ENCODE data around the gene MYH7.
"Not testable (repeated sequence)": the region's sequence is repeated elsewhere in the genome, so short reads cannot be mapped to it uniquely, and the experiment has no call there.

MYH7 gene

GRCh38 chr14:23399591-23399990, 35.9 kb downstream of the MYH7 start:
- Histone ChIP-seq H3K27ac (ENCODE audit: insufficient read depth, low read depth, low read length, poor library complexity, severe bottlenecking) (no peak overlapping the region), H3K36me3 (ENCODE audit: control insufficient read depth, insufficient read depth, low read length) (no peaks in the 10 kb centered on the region), H3K27me3 (ENCODE audit: control insufficient read depth, insufficient read depth, low read length, poor library complexity, severe bottlenecking) (no peaks in the 10 kb centered on the region), H3K4me3 (ENCODE audit: insufficient read depth, low read depth, low read length) (no peak overlapping the region), H3K4me1 (ENCODE audit: control insufficient read depth, insufficient read depth, low read length) (no peaks in the 10 kb centered on the region), H3K9me3 (ENCODE audit: control insufficient read depth, low read length) (no peaks in the 10 kb centered on the region)
- 89 to 93% methylated on average over 6 of the region's 6 CpGs for WGBS, 2 experiments

- no peak overlapping the region for H3K4me3 ChIP-seq (ENCODE audit: insufficient read depth, low read depth, low read length)
- H3K27me3 ChIP-seq (ENCODE audit: control insufficient read depth, insufficient read depth, low read length, poor library complexity, severe bottlenecking): no peaks in the 10 kb centered on the region
- no peaks in the 10 kb centered on the region for H3K36me3 ChIP-seq (ENCODE audit: control insufficient read depth, insufficient read depth, low read length)
- no peaks in the 10 kb centered on the region for H3K4me1 ChIP-seq (ENCODE audit: control insufficient read depth, insufficient read depth, low read length)
- H3K27ac ChIP-seq (ENCODE audit: insufficient read depth, low read depth, low read length, poor library complexity, severe bottlenecking): no peak overlapping the region
- WGBS, 2 experiments: 91 to 92% methylated on average over 3 of the region's 3 CpGs
- H3K9me3 ChIP-seq (ENCODE audit: control insufficient read depth, low read length): no peaks in the 10 kb centered on the region
These were observed 36.3 kb downstream of the MYH7 start for GRCh38 chr14:23399136-23399535.

GRCh38 chr14:23398348-23398747, 37.1 kb downstream of the MYH7 start:
- Histone ChIP-seq H3K9me3 (ENCODE audit: control insufficient read depth, low read length) (no peaks in the 10 kb centered on the region), H3K27me3 (ENCODE audit: control insufficient read depth, insufficient read depth, low read length, poor library complexity, severe bottlenecking) (no peaks in the 10 kb centered on the region), H3K27ac (ENCODE audit: insufficient read depth, low read depth, low read length, poor library complexity, severe bottlenecking) (no peak overlapping the region), H3K4me3 (ENCODE audit: insufficient read depth, low read depth, low read length) (no peak overlapping the region), H3K36me3 (ENCODE audit: control insufficient read depth, insufficient read depth, low read length) (no peaks in the 10 kb centered on the region), H3K4me1 (ENCODE audit: control insufficient read depth, insufficient read depth, low read length) (no peaks in the 10 kb centered on the region)
- WGBS, 2 experiments: 91 to 95% methylated on average over 4 of the region's 4 CpGs

- Histone ChIP-seq H3K9me3 (ENCODE audit: control insufficient read depth, low read length) (no peaks in the 10 kb centered on the region), H3K27me3 (ENCODE audit: control insufficient read depth, insufficient read depth, low read length, poor library complexity, severe bottlenecking) (no peaks in the 10 kb centered on the region), H3K4me1 (ENCODE audit: control insufficient read depth, insufficient read depth, low read length) (no peaks in the 10 kb centered on the region), H3K27ac (ENCODE audit: insufficient read depth, low read depth, low read length, poor library complexity, severe bottlenecking) (no peak overlapping the region), H3K36me3 (ENCODE audit: control insufficient read depth, insufficient read depth, low read length) (no peaks in the 10 kb centered on the region), H3K4me3 (ENCODE audit: insufficient read depth, low read depth, low read length) (no peak overlapping the region)
- 92 to 94% methylated on average over 10 of the region's 10 CpGs for whole genome bisulfite sequencing, 2 experiments
These were observed 38.6 kb downstream of the MYH7 start for GRCh38 chr14:23396781-23397407.

GRCh38 chr14:23396126-23396525, 39.3 kb downstream of the MYH7 start:
- H3K27me3 ChIP-seq (ENCODE audit: control insufficient read depth, insufficient read depth, low read length, poor library complexity, severe bottlenecking): no peaks in the 10 kb centered on the region
- WGBS, 2 experiments: 93% methylated on average over 10 of the region's 10 CpGs
- no peaks in the 10 kb centered on the region for H3K9me3 ChIP-seq (ENCODE audit: control insufficient read depth, low read length)
- H3K4me3 ChIP-seq (ENCODE audit: insufficient read depth, low read depth, low read length): no peak overlapping the region
- H3K4me1 ChIP-seq (ENCODE audit: control insufficient read depth, insufficient read depth, low read length): no peaks in the 10 kb centered on the region
- no peak overlapping the region for H3K27ac ChIP-seq (ENCODE audit: insufficient read depth, low read depth, low read length, poor library complexity, severe bottlenecking)
- H3K36me3 ChIP-seq (ENCODE audit: control insufficient read depth, insufficient read depth, low read length): no peaks in the 10 kb centered on the region

GRCh38 chr14:23392613-23393012, 42.8 kb downstream of the MYH7 start:
- H3K36me3 ChIP-seq (ENCODE audit: control insufficient read depth, insufficient read depth, low read length): no peaks in the 10 kb centered on the region
- no peaks in the 10 kb centered on the region for H3K9me3 ChIP-seq (ENCODE audit: control insufficient read depth, low read length)
- no peaks in the 10 kb centered on the region for H3K4me1 ChIP-seq (ENCODE audit: control insufficient read depth, insufficient read depth, low read length)
- 87 to 91% methylated on average over 7 of the region's 7 CpGs for WGBS, 2 experiments
- H3K27me3 ChIP-seq (ENCODE audit: control insufficient read depth, insufficient read depth, low read length, poor library complexity, severe bottlenecking): no peaks in the 10 kb centered on the region
- H3K4me3 ChIP-seq (ENCODE audit: insufficient read depth, low read depth, low read length): no peak overlapping the region
- no peak overlapping the region for H3K27ac ChIP-seq (ENCODE audit: insufficient read depth, low read depth, low read length, poor library complexity, severe bottlenecking)

GRCh38 chr14:23389871-23390270, 45.6 kb downstream of the MYH7 start:
- H3K9me3 ChIP-seq (ENCODE audit: control insufficient read depth, low read length); H3K27me3 ChIP-seq (ENCODE audit: control insufficient read depth, insufficient read depth, low read length, poor library complexity, severe bottlenecking); H3K27ac ChIP-seq (ENCODE audit: insufficient read depth, low read depth, low read length, poor library complexity, severe bottlenecking); H3K4me1 ChIP-seq (ENCODE audit: control insufficient read depth, insufficient read depth, low read length); H3K36me3 ChIP-seq (ENCODE audit: control insufficient read depth, insufficient read depth, low read length); H3K4me3 ChIP-seq (ENCODE audit: insufficient read depth, low read depth, low read length): not testable (repeated sequence)
- 90 to 94% methylated on average over 3 of the region's 19 CpGs for WGBS, 2 experiments

GRCh38 chr14:23389396-23389795, 46.1 kb downstream of the MYH7 start:
- Histone ChIP-seq H3K4me1 (ENCODE audit: control insufficient read depth, insufficient read depth, low read length) (no peaks in the 10 kb centered on the region), H3K4me3 (ENCODE audit: insufficient read depth, low read depth, low read length) (no peak overlapping the region), H3K36me3 (ENCODE audit: control insufficient read depth, insufficient read depth, low read length) (no peaks in the 10 kb centered on the region), H3K27ac (ENCODE audit: insufficient read depth, low read depth, low read length, poor library complexity, severe bottlenecking) (no peak overlapping the region), H3K27me3 (ENCODE audit: control insufficient read depth, insufficient read depth, low read length, poor library complexity, severe bottlenecking) (no peaks in the 10 kb centered on the region), H3K9me3 (ENCODE audit: control insufficient read depth, low read length) (no peaks in the 10 kb centered on the region)
- WGBS, 2 experiments: 91% methylated on average over 12 of the region's 12 CpGs

- no peaks in the 10 kb centered on the region for H3K9me3 ChIP-seq (ENCODE audit: control insufficient read depth, low read length)
- H3K36me3 ChIP-seq (ENCODE audit: control insufficient read depth, insufficient read depth, low read length): no peaks in the 10 kb centered on the region
- H3K27me3 ChIP-seq (ENCODE audit: control insufficient read depth, insufficient read depth, low read length, poor library complexity, severe bottlenecking): no peaks in the 10 kb centered on the region
- H3K4me1 ChIP-seq (ENCODE audit: control insufficient read depth, insufficient read depth, low read length): no peaks in the 10 kb centered on the region
- H3K27ac ChIP-seq (ENCODE audit: insufficient read depth, low read depth, low read length, poor library complexity, severe bottlenecking): no peak overlapping the region
- 83 to 86% methylated on average over 8 of the region's 8 CpGs for WGBS, 2 experiments
- H3K4me3 ChIP-seq (ENCODE audit: insufficient read depth, low read depth, low read length): no peak overlapping the region
These were observed 46.5 kb downstream of the MYH7 start for GRCh38 chr14:23388996-23389395.

- H3K4me1 ChIP-seq (ENCODE audit: control insufficient read depth, insufficient read depth, low read length): no peaks in the 10 kb centered on the region
- WGBS, 2 experiments: 94 to 95% methylated on average over 26 of the region's 26 CpGs
- no peaks in the 10 kb centered on the region for H3K27me3 ChIP-seq (ENCODE audit: control insufficient read depth, insufficient read depth, low read length, poor library complexity, severe bottlenecking)
- no peaks in the 10 kb centered on the region for H3K9me3 ChIP-seq (ENCODE audit: control insufficient read depth, low read length)
- no peak overlapping the region for H3K27ac ChIP-seq (ENCODE audit: insufficient read depth, low read depth, low read length, poor library complexity, severe bottlenecking)
- H3K4me3 ChIP-seq (ENCODE audit: insufficient read depth, low read depth, low read length): no peak overlapping the region
- no peaks in the 10 kb centered on the region for H3K36me3 ChIP-seq (ENCODE audit: control insufficient read depth, insufficient read depth, low read length)
These were observed 47.3 kb downstream of the MYH7 start for GRCh38 chr14:23387916-23388882.

Data from ectodermal cell (in vitro differentiated cells).